Muscle of leg (tissue), 11 donors: Measurements from ENCODE around the gene RTTN. TPM values are rescaled to one million over a fixed set of nuclear protein-coding genes. Genes with fewer than 3 reads are reported as not detected.

Experiments used
- DNase-seq: peaks from one replicate; pipeline ENCODE4 v3.0.0; 2013
- H3K27ac ChIP-seq: one replicate; pipeline ENCODE4 v1.5.1; 2013; ENCODE audit warnings: mild to moderate bottlenecking, low read length, control low read depth
- H3K27me3 ChIP-seq: one replicate; pipeline ENCODE4 v1.6.1; 2013; ENCODE audit warnings: low read length; ENCODE audit not compliant: control insufficient read depth, insufficient read depth
- H3K36me3 ChIP-seq: one replicate; pipeline ENCODE4 v1.6.1; 2013; ENCODE audit warnings: low read length; ENCODE audit not compliant: control insufficient read depth, insufficient read depth
- H3K4me1 ChIP-seq: one replicate; pipeline ENCODE4 v1.6.1; 2013; ENCODE audit warnings: low read length; ENCODE audit not compliant: control insufficient read depth, insufficient read depth
- H3K4me3 ChIP-seq: one replicate; pipeline ENCODE4 v1.5.1; 2013; ENCODE audit warnings: low read length, control low read depth
- H3K9me3 ChIP-seq: replicated peaks from 2 replicates; pipeline ENCODE4 v1.6.1; 2013; ENCODE audit warnings: low read depth, low read length; ENCODE audit not compliant: control insufficient read depth
- WGBS: methylation state at CpG from one replicate; pipeline ENCODE4 v1.1.5; 2013; ENCODE audit warnings: missing lambda C conversion rate; ENCODE audit not compliant: insufficient coverage; 5-methylcytosine and 5-hydroxymethylcytosine counted together
- polyA plus RNA-seq, 8 donors: library from polyadenylated mRNA; unstranded; fragments of 120-200 nt; gene quantifications; one replicate each; pipeline versions ENCODE4 v1.2.1 to v1.2.3, GENCODE V29; 2013; ENCODE audit warnings: inconsistent platforms in 1 of 8, low replicate concordance in 1 of 8; ENCODE audit not compliant: insufficient read length in 8 of 8, insufficient read depth in 1 of 8
- total RNA-seq: library from RNA; stranded (reverse); fragments of 120-200 nt; gene quantifications from one replicate; pipeline ENCODE4 v1.2.4, GENCODE V29; 2013

RTTN gene
- total and polyA plus RNA-seq, 9 donors, result 9.7 to 16.0 (median 10.7) TPM

GRCh38 chr18:70135604-70136003 lies 69.9 kb downstream of the RTTN start:
- DNase-seq, result peak; percentile 15
- no peaks in the 10 kb centered on the region for H3K36me3 ChIP-seq
- no CpG with 5 or more reads among the region's 2 CpGs for WGBS

GRCh38 chr18:70132999-70133398 lies 72.5 kb downstream of the RTTN start:
- H3K4me3 ChIP-seq, result no peak overlapping the region
- H3K27ac ChIP-seq, result no peak overlapping the region
- no peaks in the 10 kb centered on the region for H3K9me3 ChIP-seq
- H3K27me3 ChIP-seq, result no peaks in the 10 kb centered on the region
- H3K36me3 ChIP-seq, result no peaks in the 10 kb centered on the region
- WGBS, result no CpG with 5 or more reads among the region's 2 CpGs
- no peak for DNase-seq
- H3K4me1 ChIP-seq, result no peaks in the 10 kb centered on the region

More at GRCh38 chr18:70135604-70136003, 69.9 kb downstream of the RTTN start:
- Histone ChIP-seq H3K4me1 (no peaks in the 10 kb centered on the region), H3K27me3 (no peaks in the 10 kb centered on the region), H3K4me3 (no peak overlapping the region), H3K9me3 (no peaks in the 10 kb centered on the region), H3K27ac (no peak overlapping the region)

GRCh38 chr18:70128271-70128670 lies 77.2 kb downstream of the RTTN start:
- H3K36me3 ChIP-seq, result peaks cover 3% of the 10 kb centered on the region
- no peaks in the 10 kb centered on the region for H3K9me3 ChIP-seq
- H3K27me3 ChIP-seq, result no peaks in the 10 kb centered on the region
- no peak overlapping the region for H3K4me3 ChIP-seq
- DNase-seq, result no peak
- no peak overlapping the region for H3K27ac ChIP-seq
- no CpG with 5 or more reads among the region's 2 CpGs for WGBS
- H3K4me1 ChIP-seq, result no peaks in the 10 kb centered on the region

- DNase-seq, result no peak
- Histone ChIP-seq H3K4me1 (no peaks in the 10 kb centered on the region), H3K27ac (no peak overlapping the region), H3K4me3 (no peak overlapping the region), H3K36me3 (peaks cover 3% of the 10 kb centered on the region), H3K9me3 (no peaks in the 10 kb centered on the region), H3K27me3 (no peaks in the 10 kb centered on the region)
- 67% methylated on average over 1 of the region's 1 CpG for WGBS
These were observed 78.1 kb downstream of the RTTN start for GRCh38 chr18:70127359-70127758.

GRCh38 chr18:70126832-70127231 lies 78.7 kb downstream of the RTTN start:
- Histone ChIP-seq H3K9me3 (no peaks in the 10 kb centered on the region), H3K36me3 (peaks cover 3% of the 10 kb centered on the region), H3K27ac (no peak overlapping the region), H3K4me3 (no peak overlapping the region), H3K4me1 (no peaks in the 10 kb centered on the region), H3K27me3 (no peaks in the 10 kb centered on the region)
- no CpG with 5 or more reads among the region's 1 CpG for WGBS
- no peak for DNase-seq

- Histone ChIP-seq H3K9me3 (no peaks in the 10 kb centered on the region), H3K4me1 (no peaks in the 10 kb centered on the region), H3K4me3 (no peak overlapping the region), H3K27ac (no peak overlapping the region), H3K27me3 (no peaks in the 10 kb centered on the region), H3K36me3 (peaks cover 3% of the 10 kb centered on the region)
- WGBS, result 89% methylated on average over 3 of the region's 4 CpGs
- DNase-seq, result no peak
These were observed 81.3 kb downstream of the RTTN start for GRCh38 chr18:70124139-70124538.

GRCh38 chr18:70121842-70122241 lies 83.6 kb downstream of the RTTN start:
- H3K4me1 ChIP-seq, result no peaks in the 10 kb centered on the region
- no peak for DNase-seq
- no peak overlapping the region for H3K4me3 ChIP-seq
- no peaks in the 10 kb centered on the region for H3K36me3 ChIP-seq
- H3K27me3 ChIP-seq, result no peaks in the 10 kb centered on the region
- WGBS, result no CpG with 5 or more reads among the region's 3 CpGs
- H3K27ac ChIP-seq, result no peak overlapping the region
- H3K9me3 ChIP-seq, result peaks cover 3% of the 10 kb centered on the region

- WGBS, result no CpG with 5 or more reads among the region's 2 CpGs
- peak; percentile 1 for DNase-seq
These were observed 88.5 kb downstream of the RTTN start for GRCh38 chr18:70116949-70117348.

GRCh38 chr18:70113511-70113910 lies 92.0 kb downstream of the RTTN start:
- Histone ChIP-seq H3K27me3 (no peaks in the 10 kb centered on the region), H3K36me3 (peaks cover 11% of the 10 kb centered on the region), H3K4me1 (no peaks in the 10 kb centered on the region), H3K27ac (no peak overlapping the region), H3K9me3 (peaks cover 3% of the 10 kb centered on the region), H3K4me3 (no peak overlapping the region)
- DNase-seq, result no peak
- no CpG with 5 or more reads among the region's 1 CpG for WGBS

More at GRCh38 chr18:70116949-70117348, 88.5 kb downstream of the RTTN start:
- Histone ChIP-seq H3K27me3 (no peaks in the 10 kb centered on the region), H3K9me3 (peaks cover 3% of the 10 kb centered on the region), H3K4me3 (no peak overlapping the region), H3K27ac (no peak overlapping the region), H3K4me1 (no peaks in the 10 kb centered on the region), H3K36me3 (peaks cover 2% of the 10 kb centered on the region)

- no peak overlapping the region for H3K4me3 ChIP-seq
- no peaks in the 10 kb centered on the region for H3K27me3 ChIP-seq
- H3K9me3 ChIP-seq, result no peaks in the 10 kb centered on the region
- H3K27ac ChIP-seq, result no peak overlapping the region
- no peak for DNase-seq
- no peaks in the 10 kb centered on the region for H3K4me1 ChIP-seq
- WGBS, result 98% methylated on average over 11 of the region's 11 CpGs
- peaks cover 15% of the 10 kb centered on the region for H3K36me3 ChIP-seq
These were observed 94.8 kb downstream of the RTTN start for GRCh38 chr18:70110678-70111077.

- no peak overlapping the region for H3K4me3 ChIP-seq
- WGBS, result 80% methylated on average over 4 of the region's 6 CpGs
- peak; percentile 77 for DNase-seq
- H3K27me3 ChIP-seq, result no peaks in the 10 kb centered on the region
- no peaks in the 10 kb centered on the region for H3K4me1 ChIP-seq
- no peak overlapping the region for H3K27ac ChIP-seq
- peaks cover 5% of the 10 kb centered on the region for H3K9me3 ChIP-seq
- H3K36me3 ChIP-seq, result peaks cover 17% of the 10 kb centered on the region
These were observed 98.4 kb downstream of the RTTN start for GRCh38 chr18:70107091-70107490.
